ENCODE measurements around the gene TSPAN6. TPM values are rescaled to one million over a fixed set of nuclear protein-coding genes. Genes with fewer than 3 reads are reported as not detected.

TSPAN6 gene
- total and polyA plus RNA-seq, 2 of the 4 experiments (the other 2 are of a cell fraction), result 16.1 to 20.1 TPM

GRCh38 chrX:100642290-100642689 lies 5.7 kb upstream of the TSPAN6 start:
- Histone ChIP-seq H3K9me1 (ENCODE audit: insufficient read depth, low read length) (peaks cover 5% of the 10 kb centered on the region), H2BK15ac (ENCODE audit: low read depth, low read length) (no peak overlapping the region), H3K36me3 (ENCODE audit: control insufficient read depth, insufficient read depth, low read length) (no peaks in the 10 kb centered on the region), H4K20me1 (ENCODE audit: insufficient read depth, low read length) (no peaks in the 10 kb centered on the region), H3K4ac (ENCODE audit: low read depth, low read length) (0 out of 2 replicates have a peak overlapping the region, but pooled peaks have one; percentile 9), H3K14ac (replicated peaks; ENCODE audit: low read depth, low read length) (no peak overlapping the region), H3K4me3 (ENCODE audit: insufficient read depth, low read depth, low read length) (no peak overlapping the region), H4K91ac (ENCODE audit: insufficient read depth, low read depth, low read length) (no peak overlapping the region; the same call in 1 of the 2 replicates), H3K79me1 (ENCODE audit: low read depth in 1 of 2, low read length in 2 of 2) (peaks cover 0 to 11% of the 10 kb centered on the region in 2 experiments; a peak in 2 of 4 replicates), H2BK5ac (ENCODE audit: low read depth, low read length, poor library complexity, severe bottlenecking) (no peak overlapping the region), H2AK9ac (replicated peaks; ENCODE audit: low read depth, low read length, poor library complexity) (no peak overlapping the region), H3K27me3 (ENCODE audit: control insufficient read depth, insufficient read depth, low read length) (peaks cover 2% of the 10 kb centered on the region; the same call in 1 of the 2 replicates), H3K4me2 (ENCODE audit: low read depth, low read length) (no peak overlapping the region), H3K4me1 (ENCODE audit: control insufficient read depth, insufficient read depth, low read length) (peaks cover 8% of the 10 kb centered on the region), H4K5ac (ENCODE audit: low read depth, low read length) (peak overlapping the region; percentile 37; the same call in 1 of the 2 replicates), H3K27ac (ENCODE audit: insufficient read depth, low read length) (no peak overlapping the region), H3K9me3 (ENCODE audit: control insufficient read depth, insufficient read depth, low read length) (no peaks in the 10 kb centered on the region), H2BK20ac (ENCODE audit: low read depth, low read length) (no peak overlapping the region), H4K8ac (ENCODE audit: low read depth in 2 of 2, low read length in 2 of 2) (no peak overlapping the region), H3K23ac (ENCODE audit: low read depth, low read length) (no peak overlapping the region), H2BK120ac (ENCODE audit: low read depth, low read length) (0 out of 2 replicates have a peak overlapping the region, but pooled peaks have one; percentile 33), H3K9ac (ENCODE audit: low read depth, low read length) (no peak overlapping the region), H3K56ac (ENCODE audit: extremely low read depth, insufficient read depth, low read length) (no peak overlapping the region), H3K18ac (ENCODE audit: low read depth, low read length) (no peak overlapping the region), H2AK5ac (ENCODE audit: low read depth, low read length) (no peak overlapping the region), H2AFZ (replicated peaks; ENCODE audit: low read length, poor library complexity) (no peak overlapping the region)
- ATAC-seq (ENCODE audit: low read depth), result no peak
- DNase-seq, result no peak
- WGBS, 2 experiments (ENCODE audit: extremely low coverage in 2 of 2, insufficient read length in 1 of 2), result 100% methylated on average over 1 of the region's 3 CpGs; no CpG with 5 or more reads in 1 of the 2 experiments
- in situ Hi-C loops (cut with MboI; ENCODE audit: low sequenced_read_pairs), result no loop called here
- no peak for TF ChIP-seq RFX5 (IDR thresholded peaks at IDR 0.05; ENCODE audit: low read depth, low read length)
- no peak for TF ChIP-seq RCOR1 (IDR thresholded peaks at IDR 0.05; ENCODE audit: insufficient replicate concordance, low read length)
- TF ChIP-seq MXI1 (IDR thresholded peaks at IDR 0.05; ENCODE audit: borderline replicate concordance, low read depth, low read length), result no peak
- no peak for TF ChIP-seq SMC3 (IDR thresholded peaks at IDR 0.05; ENCODE audit: low read depth, low read length)
- TF ChIP-seq FOS (IDR thresholded peaks at IDR 0.05; ENCODE audit: low read depth, low read length), result no peak
- TF ChIP-seq, protein P1, sequence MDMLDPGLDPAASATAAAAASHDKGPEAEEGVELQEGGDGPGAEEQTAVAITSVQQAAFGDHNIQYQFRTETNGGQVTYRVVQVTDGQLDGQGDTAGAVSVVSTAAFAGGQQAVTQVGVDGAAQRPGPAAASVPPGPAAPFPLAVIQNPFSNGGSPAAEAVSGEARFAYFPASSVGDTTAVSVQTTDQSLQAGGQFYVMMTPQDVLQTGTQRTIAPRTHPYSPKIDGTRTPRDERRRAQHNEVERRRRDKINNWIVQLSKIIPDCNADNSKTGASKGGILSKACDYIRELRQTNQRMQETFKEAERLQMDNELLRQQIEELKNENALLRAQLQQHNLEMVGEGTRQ (IDR thresholded peaks at IDR 0.05; ENCODE audit: low read depth, low read length), result no peak
- TF ChIP-seq CHD1 (IDR thresholded peaks at IDR 0.05; ENCODE audit: low read depth, low read length), result no peak
- TF ChIP-seq CEBPB (IDR thresholded peaks at IDR 0.05; ENCODE audit: low read depth, low read length), result no peak
- TF ChIP-seq, protein P2, sequence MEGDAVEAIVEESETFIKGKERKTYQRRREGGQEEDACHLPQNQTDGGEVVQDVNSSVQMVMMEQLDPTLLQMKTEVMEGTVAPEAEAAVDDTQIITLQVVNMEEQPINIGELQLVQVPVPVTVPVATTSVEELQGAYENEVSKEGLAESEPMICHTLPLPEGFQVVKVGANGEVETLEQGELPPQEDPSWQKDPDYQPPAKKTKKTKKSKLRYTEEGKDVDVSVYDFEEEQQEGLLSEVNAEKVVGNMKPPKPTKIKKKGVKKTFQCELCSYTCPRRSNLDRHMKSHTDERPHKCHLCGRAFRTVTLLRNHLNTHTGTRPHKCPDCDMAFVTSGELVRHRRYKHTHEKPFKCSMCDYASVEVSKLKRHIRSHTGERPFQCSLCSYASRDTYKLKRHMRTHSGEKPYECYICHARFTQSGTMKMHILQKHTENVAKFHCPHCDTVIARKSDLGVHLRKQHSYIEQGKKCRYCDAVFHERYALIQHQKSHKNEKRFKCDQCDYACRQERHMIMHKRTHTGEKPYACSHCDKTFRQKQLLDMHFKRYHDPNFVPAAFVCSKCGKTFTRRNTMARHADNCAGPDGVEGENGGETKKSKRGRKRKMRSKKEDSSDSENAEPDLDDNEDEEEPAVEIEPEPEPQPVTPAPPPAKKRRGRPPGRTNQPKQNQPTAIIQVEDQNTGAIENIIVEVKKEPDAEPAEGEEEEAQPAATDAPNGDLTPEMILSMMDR (conservative IDR thresholded peaks at IDR 0.05; ENCODE audit: low read depth, low read length), result no peak
- no peak for TF ChIP-seq BHLHE40 (IDR thresholded peaks at IDR 0.05; ENCODE audit: low read depth, low read length)
- no peak for TF ChIP-seq MAZ (IDR thresholded peaks at IDR 0.05; ENCODE audit: borderline replicate concordance, low read depth, low read length)
- TF ChIP-seq, protein P3, sequence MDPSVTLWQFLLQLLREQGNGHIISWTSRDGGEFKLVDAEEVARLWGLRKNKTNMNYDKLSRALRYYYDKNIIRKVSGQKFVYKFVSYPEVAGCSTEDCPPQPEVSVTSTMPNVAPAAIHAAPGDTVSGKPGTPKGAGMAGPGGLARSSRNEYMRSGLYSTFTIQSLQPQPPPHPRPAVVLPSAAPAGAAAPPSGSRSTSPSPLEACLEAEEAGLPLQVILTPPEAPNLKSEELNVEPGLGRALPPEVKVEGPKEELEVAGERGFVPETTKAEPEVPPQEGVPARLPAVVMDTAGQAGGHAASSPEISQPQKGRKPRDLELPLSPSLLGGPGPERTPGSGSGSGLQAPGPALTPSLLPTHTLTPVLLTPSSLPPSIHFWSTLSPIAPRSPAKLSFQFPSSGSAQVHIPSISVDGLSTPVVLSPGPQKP (IDR thresholded peaks at IDR 0.05; ENCODE audit: borderline replicate concordance, low read depth, low read length), result no peak
- TF ChIP-seq RAD21 (IDR thresholded peaks at IDR 0.05; ENCODE audit: low read length), result no peak
- no peak for TF ChIP-seq POLR2A (IDR thresholded peaks at IDR 0.05; ENCODE audit: low read depth, low read length)
- TF ChIP-seq MAFK (IDR thresholded peaks at IDR 0.05; ENCODE audit: low read depth, low read length), result no peak
- TF ChIP-seq NFE2L2 (IDR thresholded peaks at IDR 0.05; ENCODE audit: low read depth, low read length), result no peak
- dilution Hi-C loops (cut with HindIII; ENCODE audit: low sequenced_read_pairs, unreplicated experiment), result no loop called here
- intact Hi-C loops (cut with micrococcal nuclease), result no loop called here
- BruUV-seq (replicated peaks), result no TSS peak
- POLR2A ChIA-PET (ENCODE audit: unreplicated experiment), result no interaction called here
- CTCF ChIA-PET, result no interaction called here

Measured in IMR-90 (cell line).